ENCODE results near the gene MED8. TPM values are rescaled to one million over a fixed set of nuclear protein-coding genes. Genes with fewer than 3 reads are reported as not detected.

The MED8 gene
- total and polyA plus RNA-seq, 2 experiments from 2014 or later, result 16.6 to 25.7 TPM

DNA sequence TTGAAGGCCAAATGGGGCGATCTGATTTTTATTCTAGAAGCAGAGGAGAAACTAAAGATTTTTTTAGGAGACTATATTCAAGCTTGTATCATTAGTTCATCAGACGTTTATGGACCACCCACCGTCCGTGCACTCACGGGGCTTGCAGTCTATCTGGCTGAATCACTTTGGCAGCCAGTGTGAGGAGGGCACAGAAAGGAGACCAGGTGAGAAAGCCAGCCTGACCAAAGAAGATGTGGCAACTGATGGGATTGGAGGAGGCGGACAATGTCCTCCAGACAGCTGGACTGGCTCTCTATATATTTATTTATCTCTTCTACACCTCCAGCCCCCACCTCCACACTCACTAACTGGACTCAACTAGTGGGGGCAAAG lies 21.0 kb downstream of the MED8 start (continued):
- TF ChIP-seq, protein P1, sequence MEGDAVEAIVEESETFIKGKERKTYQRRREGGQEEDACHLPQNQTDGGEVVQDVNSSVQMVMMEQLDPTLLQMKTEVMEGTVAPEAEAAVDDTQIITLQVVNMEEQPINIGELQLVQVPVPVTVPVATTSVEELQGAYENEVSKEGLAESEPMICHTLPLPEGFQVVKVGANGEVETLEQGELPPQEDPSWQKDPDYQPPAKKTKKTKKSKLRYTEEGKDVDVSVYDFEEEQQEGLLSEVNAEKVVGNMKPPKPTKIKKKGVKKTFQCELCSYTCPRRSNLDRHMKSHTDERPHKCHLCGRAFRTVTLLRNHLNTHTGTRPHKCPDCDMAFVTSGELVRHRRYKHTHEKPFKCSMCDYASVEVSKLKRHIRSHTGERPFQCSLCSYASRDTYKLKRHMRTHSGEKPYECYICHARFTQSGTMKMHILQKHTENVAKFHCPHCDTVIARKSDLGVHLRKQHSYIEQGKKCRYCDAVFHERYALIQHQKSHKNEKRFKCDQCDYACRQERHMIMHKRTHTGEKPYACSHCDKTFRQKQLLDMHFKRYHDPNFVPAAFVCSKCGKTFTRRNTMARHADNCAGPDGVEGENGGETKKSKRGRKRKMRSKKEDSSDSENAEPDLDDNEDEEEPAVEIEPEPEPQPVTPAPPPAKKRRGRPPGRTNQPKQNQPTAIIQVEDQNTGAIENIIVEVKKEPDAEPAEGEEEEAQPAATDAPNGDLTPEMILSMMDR (conservative IDR thresholded peaks at IDR 0.05; ENCODE audit: low read depth in 2 of 2), result no peak
- TF ChIP-seq STAT1 (IDR thresholded peaks at IDR 0.05; ENCODE audit: unreplicated experiment), result no peak
- TF ChIP-seq, protein P2, sequence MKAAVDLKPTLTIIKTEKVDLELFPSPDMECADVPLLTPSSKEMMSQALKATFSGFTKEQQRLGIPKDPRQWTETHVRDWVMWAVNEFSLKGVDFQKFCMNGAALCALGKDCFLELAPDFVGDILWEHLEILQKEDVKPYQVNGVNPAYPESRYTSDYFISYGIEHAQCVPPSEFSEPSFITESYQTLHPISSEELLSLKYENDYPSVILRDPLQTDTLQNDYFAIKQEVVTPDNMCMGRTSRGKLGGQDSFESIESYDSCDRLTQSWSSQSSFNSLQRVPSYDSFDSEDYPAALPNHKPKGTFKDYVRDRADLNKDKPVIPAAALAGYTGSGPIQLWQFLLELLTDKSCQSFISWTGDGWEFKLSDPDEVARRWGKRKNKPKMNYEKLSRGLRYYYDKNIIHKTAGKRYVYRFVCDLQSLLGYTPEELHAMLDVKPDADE (IDR thresholded peaks at IDR 0.05), result no peak

DNA sequence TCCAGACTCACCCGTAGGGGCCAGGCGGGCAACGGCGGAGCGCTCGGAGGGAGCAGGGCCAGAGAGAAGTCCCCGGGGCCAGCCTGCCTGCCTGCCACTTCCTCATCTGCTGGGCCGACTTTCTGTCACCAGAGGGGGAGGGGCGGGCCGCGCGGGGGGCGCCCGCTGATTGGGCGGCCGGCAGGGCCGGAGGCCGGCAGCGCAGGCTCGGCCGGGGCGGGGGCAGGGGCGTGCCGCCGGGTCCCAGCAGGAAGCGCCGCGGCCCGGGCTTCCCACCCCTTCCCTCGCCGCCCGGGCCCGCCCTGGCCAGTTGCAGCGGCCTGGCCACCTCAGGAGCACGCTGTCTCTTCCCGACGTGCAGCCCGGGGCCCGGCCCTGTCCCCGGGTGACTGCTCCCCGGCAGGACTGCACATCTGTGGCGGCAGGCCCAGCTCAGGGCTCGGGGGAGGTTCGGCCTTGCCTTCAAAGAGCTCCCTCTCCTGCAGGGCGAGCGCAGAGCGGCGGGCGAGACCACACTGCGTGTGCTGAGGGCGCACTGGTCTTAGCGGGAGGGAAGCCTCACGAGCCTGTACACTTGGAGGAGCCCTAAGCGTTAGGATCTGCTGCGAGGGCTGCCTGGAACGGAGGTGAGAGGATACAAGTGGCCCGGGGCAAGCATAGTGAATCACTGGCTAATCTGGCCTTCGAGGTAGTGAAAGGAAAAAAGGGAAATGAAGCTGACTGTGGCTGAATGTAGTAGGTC lies 21.5 kb downstream of the MED8 start, which contains the start of gene ELOVL1:
Gene ELOVL1 (minus strand): TSS at position 108 of the 742 bp plus-strand sequence. CDS start 2,402 bp downstream, outside the sequence.
- Mint-ChIP-seq H3K36me3 (ENCODE audit: low read depth) (peaks cover 17% of the 10 kb centered on the region), H3K4me3 (peak within 1 kb of the TSS; percentile 82), H3K27me3 (ENCODE audit: insufficient read depth, low read depth, poor library complexity) (peaks cover 6% of the 10 kb centered on the region), H3K9me3 (no peaks in the 10 kb centered on the region; the same call in 2 of the 3 replicates), H3K4me1 (peaks cover 21% of the 10 kb centered on the region), H3K27ac (peak within 1 kb of the TSS; percentile 92)
- peaks cover 19% of the 10 kb centered on the region for H3K4me1 ChIP-seq (ENCODE audit: insufficient read depth)
- peak within 1 kb of the TSS; percentile 94 for H3K4me2 ChIP-seq
- H4K20me1 ChIP-seq (replicated peaks; ENCODE audit: insufficient read depth), result peaks cover 4% of the 10 kb centered on the region; the same call in 1 of the 2 replicates
- peak within 1 kb of the TSS; percentile 90 for H3K4me3 ChIP-seq
- peaks cover 15% of the 10 kb centered on the region for H3F3A ChIP-seq (replicated peaks; ENCODE audit: low read depth)
- no peaks in the 10 kb centered on the region for H3K27me3 ChIP-seq (ENCODE audit: insufficient read depth)
- H3K36me3 ChIP-seq (ENCODE audit: insufficient read depth), result 0 out of 2 replicates have a peak, but pooled peaks cover 3% of the 10 kb centered on the region
- ATAC-seq (peak; percentile 70), DNase-seq (ENCODE audit: low spot score) (peak; percentile 91)
- no peaks in the 10 kb centered on the region for H3K9me2 ChIP-seq (ENCODE audit: insufficient read depth)
- H3K79me2 ChIP-seq (replicated peaks; ENCODE audit: insufficient read depth), result peaks cover 7% of the 10 kb centered on the region
- H2AFZ ChIP-seq, result peak within 1 kb of the TSS; percentile 76; the same call in 1 of the 2 replicates
- peak within 1 kb of the TSS; percentile 94 for H3K27ac ChIP-seq (ENCODE audit: low read depth)
- TF ChIP-seq, protein P3, sequence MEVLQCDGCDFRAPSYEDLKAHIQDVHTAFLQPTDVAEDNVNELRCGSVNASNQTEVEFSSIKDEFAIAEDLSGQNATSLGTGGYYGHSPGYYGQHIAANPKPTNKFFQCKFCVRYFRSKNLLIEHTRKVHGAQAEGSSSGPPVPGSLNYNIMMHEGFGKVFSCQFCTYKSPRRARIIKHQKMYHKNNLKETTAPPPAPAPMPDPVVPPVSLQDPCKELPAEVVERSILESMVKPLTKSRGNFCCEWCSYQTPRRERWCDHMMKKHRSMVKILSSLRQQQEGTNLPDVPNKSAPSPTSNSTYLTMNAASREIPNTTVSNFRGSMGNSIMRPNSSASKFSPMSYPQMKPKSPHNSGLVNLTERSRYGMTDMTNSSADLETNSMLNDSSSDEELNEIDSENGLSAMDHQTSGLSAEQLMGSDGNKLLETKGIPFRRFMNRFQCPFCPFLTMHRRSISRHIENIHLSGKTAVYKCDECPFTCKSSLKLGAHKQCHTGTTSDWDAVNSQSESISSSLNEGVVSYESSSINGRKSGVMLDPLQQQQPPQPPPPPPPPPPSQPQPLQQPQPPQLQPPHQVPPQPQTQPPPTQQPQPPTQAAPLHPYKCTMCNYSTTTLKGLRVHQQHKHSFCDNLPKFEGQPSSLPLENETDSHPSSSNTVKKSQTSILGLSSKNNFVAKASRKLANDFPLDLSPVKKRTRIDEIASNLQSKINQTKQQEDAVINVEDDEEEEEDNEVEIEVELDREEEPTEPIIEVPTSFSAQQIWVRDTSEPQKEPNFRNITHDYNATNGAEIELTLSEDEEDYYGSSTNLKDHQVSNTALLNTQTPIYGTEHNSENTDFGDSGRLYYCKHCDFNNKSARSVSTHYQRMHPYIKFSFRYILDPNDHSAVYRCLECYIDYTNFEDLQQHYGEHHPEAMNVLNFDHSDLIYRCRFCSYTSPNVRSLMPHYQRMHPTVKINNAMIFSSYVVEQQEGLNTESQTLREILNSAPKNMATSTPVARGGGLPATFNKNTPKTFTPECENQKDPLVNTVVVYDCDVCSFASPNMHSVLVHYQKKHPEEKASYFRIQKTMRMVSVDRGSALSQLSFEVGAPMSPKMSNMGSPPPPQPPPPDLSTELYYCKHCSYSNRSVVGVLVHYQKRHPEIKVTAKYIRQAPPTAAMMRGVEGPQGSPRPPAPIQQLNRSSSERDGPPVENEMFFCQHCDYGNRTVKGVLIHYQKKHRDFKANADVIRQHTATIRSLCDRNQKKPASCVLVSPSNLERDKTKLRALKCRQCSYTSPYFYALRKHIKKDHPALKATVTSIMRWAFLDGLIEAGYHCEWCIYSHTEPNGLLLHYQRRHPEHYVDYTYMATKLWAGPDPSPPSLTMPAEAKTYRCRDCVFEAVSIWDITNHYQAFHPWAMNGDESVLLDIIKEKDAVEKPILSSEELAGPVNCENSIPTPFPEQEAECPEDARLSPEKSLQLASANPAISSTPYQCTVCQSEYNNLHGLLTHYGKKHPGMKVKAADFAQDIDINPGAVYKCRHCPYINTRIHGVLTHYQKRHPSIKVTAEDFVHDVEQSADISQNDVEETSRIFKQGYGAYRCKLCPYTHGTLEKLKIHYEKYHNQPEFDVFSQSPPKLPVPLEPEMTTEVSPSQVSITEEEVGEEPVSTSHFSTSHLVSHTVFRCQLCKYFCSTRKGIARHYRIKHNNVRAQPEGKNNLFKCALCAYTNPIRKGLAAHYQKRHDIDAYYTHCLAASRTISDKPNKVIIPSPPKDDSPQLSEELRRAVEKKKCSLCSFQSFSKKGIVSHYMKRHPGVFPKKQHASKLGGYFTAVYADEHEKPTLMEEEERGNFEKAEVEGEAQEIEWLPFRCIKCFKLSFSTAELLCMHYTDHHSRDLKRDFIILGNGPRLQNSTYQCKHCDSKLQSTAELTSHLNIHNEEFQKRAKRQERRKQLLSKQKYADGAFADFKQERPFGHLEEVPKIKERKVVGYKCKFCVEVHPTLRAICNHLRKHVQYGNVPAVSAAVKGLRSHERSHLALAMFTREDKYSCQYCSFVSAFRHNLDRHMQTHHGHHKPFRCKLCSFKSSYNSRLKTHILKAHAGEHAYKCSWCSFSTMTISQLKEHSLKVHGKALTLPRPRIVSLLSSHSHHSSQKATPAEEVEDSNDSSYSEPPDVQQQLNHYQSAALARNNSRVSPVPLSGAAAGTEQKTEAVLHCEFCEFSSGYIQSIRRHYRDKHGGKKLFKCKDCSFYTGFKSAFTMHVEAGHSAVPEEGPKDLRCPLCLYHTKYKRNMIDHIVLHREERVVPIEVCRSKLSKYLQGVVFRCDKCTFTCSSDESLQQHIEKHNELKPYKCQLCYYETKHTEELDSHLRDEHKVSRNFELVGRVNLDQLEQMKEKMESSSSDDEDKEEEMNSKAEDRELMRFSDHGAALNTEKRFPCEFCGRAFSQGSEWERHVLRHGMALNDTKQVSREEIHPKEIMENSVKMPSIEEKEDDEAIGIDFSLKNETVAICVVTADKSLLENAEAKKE (CRISPR knock-in tag; IDR thresholded peaks at IDR 0.05), result no peak
- TF ChIP-seq, protein P1 (conservative IDR thresholded peaks at IDR 0.05; ENCODE audit: low read depth in 2 of 2), result peak in 1 of 2 experiments; percentile 23; a peak in 3 of 4 replicates
- TF ChIP-seq CREB1 (CRISPR knock-in tag; IDR thresholded peaks at IDR 0.05; ENCODE audit: low read depth) (0 out of 2 replicates have a peak, but pooled peaks have one; percentile 13), EZH2phosphoT487 (IDR thresholded peaks at IDR 0.05; ENCODE audit: unreplicated experiment) (no peak)
- TF ChIP-seq, protein P4, sequence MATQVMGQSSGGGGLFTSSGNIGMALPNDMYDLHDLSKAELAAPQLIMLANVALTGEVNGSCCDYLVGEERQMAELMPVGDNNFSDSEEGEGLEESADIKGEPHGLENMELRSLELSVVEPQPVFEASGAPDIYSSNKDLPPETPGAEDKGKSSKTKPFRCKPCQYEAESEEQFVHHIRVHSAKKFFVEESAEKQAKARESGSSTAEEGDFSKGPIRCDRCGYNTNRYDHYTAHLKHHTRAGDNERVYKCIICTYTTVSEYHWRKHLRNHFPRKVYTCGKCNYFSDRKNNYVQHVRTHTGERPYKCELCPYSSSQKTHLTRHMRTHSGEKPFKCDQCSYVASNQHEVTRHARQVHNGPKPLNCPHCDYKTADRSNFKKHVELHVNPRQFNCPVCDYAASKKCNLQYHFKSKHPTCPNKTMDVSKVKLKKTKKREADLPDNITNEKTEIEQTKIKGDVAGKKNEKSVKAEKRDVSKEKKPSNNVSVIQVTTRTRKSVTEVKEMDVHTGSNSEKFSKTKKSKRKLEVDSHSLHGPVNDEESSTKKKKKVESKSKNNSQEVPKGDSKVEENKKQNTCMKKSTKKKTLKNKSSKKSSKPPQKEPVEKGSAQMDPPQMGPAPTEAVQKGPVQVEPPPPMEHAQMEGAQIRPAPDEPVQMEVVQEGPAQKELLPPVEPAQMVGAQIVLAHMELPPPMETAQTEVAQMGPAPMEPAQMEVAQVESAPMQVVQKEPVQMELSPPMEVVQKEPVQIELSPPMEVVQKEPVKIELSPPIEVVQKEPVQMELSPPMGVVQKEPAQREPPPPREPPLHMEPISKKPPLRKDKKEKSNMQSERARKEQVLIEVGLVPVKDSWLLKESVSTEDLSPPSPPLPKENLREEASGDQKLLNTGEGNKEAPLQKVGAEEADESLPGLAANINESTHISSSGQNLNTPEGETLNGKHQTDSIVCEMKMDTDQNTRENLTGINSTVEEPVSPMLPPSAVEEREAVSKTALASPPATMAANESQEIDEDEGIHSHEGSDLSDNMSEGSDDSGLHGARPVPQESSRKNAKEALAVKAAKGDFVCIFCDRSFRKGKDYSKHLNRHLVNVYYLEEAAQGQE (IDR thresholded peaks at IDR 0.05; ENCODE audit: unreplicated experiment), result no peak

Measured in GM23338 (cell line).